Measurements from ENCODE around the gene ZNF587B.

ZNF587B gene

DNA sequence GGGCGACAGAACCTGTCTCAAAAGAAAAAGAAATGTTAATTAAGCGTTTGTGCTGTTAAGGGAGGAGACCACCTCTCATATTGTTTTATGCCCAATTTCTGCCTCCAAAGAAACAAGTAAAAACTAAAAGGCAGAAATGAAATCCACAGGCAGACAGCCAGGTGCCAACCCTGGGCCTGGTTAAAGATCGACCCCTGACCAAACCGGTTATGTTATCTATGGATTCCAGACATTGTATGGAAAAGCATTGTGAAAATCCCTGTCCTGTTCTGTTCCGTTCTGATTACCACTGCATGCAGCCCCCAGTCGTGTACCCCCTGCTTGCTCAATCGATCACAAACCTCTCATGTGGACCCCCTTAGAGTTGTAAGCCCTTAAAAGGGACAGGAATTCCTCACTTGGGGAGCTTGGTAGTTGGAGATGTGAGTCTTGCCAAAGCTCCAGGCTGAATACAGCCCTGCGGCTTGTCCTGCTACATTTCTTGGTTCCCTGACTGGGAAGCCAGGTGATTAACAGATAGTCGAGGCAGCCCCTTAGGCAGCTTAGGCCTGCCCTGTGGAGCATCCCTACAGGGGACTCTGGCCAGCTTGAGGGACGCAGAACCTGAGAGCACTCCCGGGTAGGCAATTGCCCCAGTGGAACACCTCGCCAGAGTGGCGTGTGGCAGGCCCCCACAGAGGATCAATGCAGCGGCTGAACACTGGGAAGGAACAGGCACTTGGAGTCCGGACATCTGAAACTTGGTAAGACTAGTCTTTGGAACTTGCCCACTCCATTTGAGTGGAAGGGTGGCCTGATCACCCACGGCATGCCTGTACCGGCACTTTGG is 14.6 kb upstream of the ZNF587B start:
- Histone ChIP-seq H3K9ac (no peak overlapping the region), H3K4me3 (ENCODE audit: low read depth, low read length) (peak overlapping the region; percentile 94), H3K27ac (peak overlapping the region; percentile 78), H3K9me3 (ENCODE audit: control insufficient read depth, low read length) (no peaks in the 10 kb centered on the region), H3K36me3 (ENCODE audit: control insufficient read depth, insufficient read depth, low read length) (no peaks in the 10 kb centered on the region), H2AFZ (peak overlapping the region; percentile 87), H3K4me1 (peaks cover 11% of the 10 kb centered on the region), H3K4me2 (ENCODE audit: low read length) (peak overlapping the region; percentile 92), H3K79me2 (peaks cover 13% of the 10 kb centered on the region), H3K27me3 (ENCODE audit: control insufficient read depth, insufficient read depth, low read length) (no peaks in the 10 kb centered on the region)
- TF ChIP-seq, protein P1, sequence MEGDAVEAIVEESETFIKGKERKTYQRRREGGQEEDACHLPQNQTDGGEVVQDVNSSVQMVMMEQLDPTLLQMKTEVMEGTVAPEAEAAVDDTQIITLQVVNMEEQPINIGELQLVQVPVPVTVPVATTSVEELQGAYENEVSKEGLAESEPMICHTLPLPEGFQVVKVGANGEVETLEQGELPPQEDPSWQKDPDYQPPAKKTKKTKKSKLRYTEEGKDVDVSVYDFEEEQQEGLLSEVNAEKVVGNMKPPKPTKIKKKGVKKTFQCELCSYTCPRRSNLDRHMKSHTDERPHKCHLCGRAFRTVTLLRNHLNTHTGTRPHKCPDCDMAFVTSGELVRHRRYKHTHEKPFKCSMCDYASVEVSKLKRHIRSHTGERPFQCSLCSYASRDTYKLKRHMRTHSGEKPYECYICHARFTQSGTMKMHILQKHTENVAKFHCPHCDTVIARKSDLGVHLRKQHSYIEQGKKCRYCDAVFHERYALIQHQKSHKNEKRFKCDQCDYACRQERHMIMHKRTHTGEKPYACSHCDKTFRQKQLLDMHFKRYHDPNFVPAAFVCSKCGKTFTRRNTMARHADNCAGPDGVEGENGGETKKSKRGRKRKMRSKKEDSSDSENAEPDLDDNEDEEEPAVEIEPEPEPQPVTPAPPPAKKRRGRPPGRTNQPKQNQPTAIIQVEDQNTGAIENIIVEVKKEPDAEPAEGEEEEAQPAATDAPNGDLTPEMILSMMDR (IDR thresholded peaks at IDR 0.05) = no peak

DNA sequence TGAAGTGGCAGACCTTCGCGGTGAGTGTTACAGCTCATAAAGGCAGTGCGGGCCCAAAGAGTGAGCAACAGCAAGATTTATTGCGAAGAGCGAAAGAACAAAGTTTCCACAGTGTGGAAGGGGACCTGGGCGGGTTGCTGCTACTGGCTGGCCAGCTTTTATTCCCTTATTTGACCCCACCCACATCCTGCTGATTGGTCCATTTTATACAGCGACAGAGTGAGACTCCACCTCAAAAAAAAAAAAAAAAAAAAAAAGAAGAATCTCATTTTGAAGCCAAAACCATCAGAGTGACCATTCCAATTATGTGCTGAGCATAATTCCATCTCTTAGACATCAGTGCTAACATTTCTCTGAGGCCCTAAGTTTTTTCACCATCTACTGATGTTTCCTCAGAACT is 13.4 kb upstream of the ZNF587B start:
- H2AFZ ChIP-seq = no peak overlapping the region
- no peak overlapping the region for H3K4me2 ChIP-seq (ENCODE audit: low read length)
- H3K4me1 ChIP-seq = peaks cover 3% of the 10 kb centered on the region
- TF ChIP-seq, protein P1 (IDR thresholded peaks at IDR 0.05) = no peak
- no peak overlapping the region for H3K9ac ChIP-seq
- H3K27ac ChIP-seq = no peak overlapping the region
- no peaks in the 10 kb centered on the region for H3K36me3 ChIP-seq (ENCODE audit: control insufficient read depth, insufficient read depth, low read length)
- H3K27me3 ChIP-seq (ENCODE audit: control insufficient read depth, insufficient read depth, low read length) = no peaks in the 10 kb centered on the region
- H3K9me3 ChIP-seq (ENCODE audit: control insufficient read depth, low read length) = no peaks in the 10 kb centered on the region
- no peak overlapping the region for H3K4me3 ChIP-seq (ENCODE audit: low read depth, low read length)
- peaks cover 9% of the 10 kb centered on the region for H3K79me2 ChIP-seq

DNA sequence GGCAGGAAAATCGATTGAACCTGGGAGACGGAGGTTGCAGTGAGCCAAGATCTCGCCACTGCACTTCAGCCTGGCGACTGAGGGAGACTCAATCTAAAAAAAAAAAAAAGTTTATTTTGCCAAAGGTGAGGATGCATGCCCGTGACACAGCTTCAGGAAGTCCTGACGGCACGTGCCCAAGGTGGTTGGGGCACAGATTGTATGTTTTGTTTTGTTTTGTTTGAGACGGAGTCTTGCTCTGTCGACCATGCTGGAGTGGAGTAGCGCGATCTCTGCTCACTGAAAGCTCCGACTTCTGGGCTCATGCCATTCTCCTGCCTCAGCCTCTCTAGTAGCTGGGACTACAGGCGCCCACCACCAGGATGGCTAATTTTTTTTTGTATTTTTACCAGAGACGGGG is 12.1 kb upstream of the ZNF587B start:
- Histone ChIP-seq H2AFZ (no peak overlapping the region), H3K9me3 (ENCODE audit: control insufficient read depth, low read length) (no peaks in the 10 kb centered on the region), H3K36me3 (ENCODE audit: control insufficient read depth, insufficient read depth, low read length) (no peaks in the 10 kb centered on the region), H3K4me1 (peaks cover 3% of the 10 kb centered on the region), H3K79me2 (peaks cover 15% of the 10 kb centered on the region), H3K4me2 (ENCODE audit: low read length) (no peak overlapping the region), H3K27ac (no peak overlapping the region), H3K4me3 (ENCODE audit: low read depth, low read length) (no peak overlapping the region), H3K27me3 (ENCODE audit: control insufficient read depth, insufficient read depth, low read length) (no peaks in the 10 kb centered on the region), H3K9ac (no peak overlapping the region)
- TF ChIP-seq, protein P1 (IDR thresholded peaks at IDR 0.05) = no peak

DNA sequence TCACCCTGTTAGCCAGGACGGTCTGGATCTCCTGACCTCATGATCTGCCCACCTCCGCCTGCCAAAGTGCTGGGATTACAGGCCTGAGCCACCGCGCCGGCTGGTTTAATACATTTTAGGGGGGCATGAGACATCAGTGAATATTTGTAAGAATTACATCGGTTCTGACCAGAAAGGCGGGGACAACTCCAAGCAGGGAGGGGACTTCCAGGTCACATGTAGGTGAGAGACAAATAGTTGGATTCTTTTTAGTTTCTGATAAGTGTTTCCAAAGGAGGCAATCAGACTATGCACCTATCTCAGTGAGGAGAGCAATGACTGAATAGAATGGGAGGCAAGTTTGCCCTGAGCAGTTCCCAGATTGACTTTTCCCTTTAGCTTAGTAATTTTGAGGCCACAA is 11.7 kb upstream of the ZNF587B start:
- Histone ChIP-seq H3K4me3 (ENCODE audit: low read depth, low read length) (no peak overlapping the region), H3K9me3 (ENCODE audit: control insufficient read depth, low read length) (no peaks in the 10 kb centered on the region), H3K79me2 (peaks cover 15% of the 10 kb centered on the region), H3K36me3 (ENCODE audit: control insufficient read depth, insufficient read depth, low read length) (no peaks in the 10 kb centered on the region), H3K4me1 (peaks cover 3% of the 10 kb centered on the region), H3K4me2 (ENCODE audit: low read length) (no peak overlapping the region), H2AFZ (no peak overlapping the region), H3K27ac (no peak overlapping the region), H3K9ac (no peak overlapping the region), H3K27me3 (ENCODE audit: control insufficient read depth, insufficient read depth, low read length) (no peaks in the 10 kb centered on the region)
- TF ChIP-seq, protein P1 (IDR thresholded peaks at IDR 0.05) = no peak
